HEK293 (cell line): ENCODE measurements around the gene EID3.

Source experiments
- KLF9 ChIP-seq: fragments of 450-650 bp; formaldehyde crosslinking; IDR thresholded peaks from 2 replicates; pipeline ENCODE4 v1.5.1; 2016; ENCODE audit warnings: missing biosample characterization, missing genetic modification characterization, low read depth
- YY1 ChIP-seq: fragments of 450-650 bp; formaldehyde crosslinking; IDR thresholded peaks from 2 replicates; pipeline ENCODE4 v1.5.1; 2018; ENCODE audit warnings: missing biosample characterization, missing genetic modification characterization
- ZNF114 ChIP-seq: fragments of 450-650 bp; formaldehyde crosslinking; IDR thresholded peaks from 2 replicates; pipeline ENCODE4 v1.5.0; 2017; ENCODE audit warnings: missing biosample characterization, missing genetic modification characterization
- ZNF266 ChIP-seq: fragments of 450-650 bp; formaldehyde crosslinking; IDR thresholded peaks from 2 replicates; pipeline ENCODE4 v1.5.1; 2016; ENCODE audit warnings: missing biosample characterization, missing genetic modification characterization, low read depth
- ZNF521 ChIP-seq: fragments of 450-650 bp; formaldehyde crosslinking; IDR thresholded peaks from 2 replicates; pipeline ENCODE4 v1.5.1; 2017; ENCODE audit warnings: missing biosample characterization, mild to moderate bottlenecking, missing genetic modification characterization
- ZNF747 ChIP-seq: fragments of 450-650 bp; formaldehyde crosslinking; IDR thresholded peaks from 2 replicates; pipeline ENCODE4 v1.5.1; 2016; ENCODE audit warnings: missing biosample characterization, missing genetic modification characterization
- TF ChIP-seq, protein P1 (sequence below): fragments of 450-650 bp; formaldehyde crosslinking; IDR thresholded peaks from 2 replicates; pipeline ENCODE4 v1.5.1; 2016; ENCODE audit warnings: missing biosample characterization, missing genetic modification characterization

DNA sequence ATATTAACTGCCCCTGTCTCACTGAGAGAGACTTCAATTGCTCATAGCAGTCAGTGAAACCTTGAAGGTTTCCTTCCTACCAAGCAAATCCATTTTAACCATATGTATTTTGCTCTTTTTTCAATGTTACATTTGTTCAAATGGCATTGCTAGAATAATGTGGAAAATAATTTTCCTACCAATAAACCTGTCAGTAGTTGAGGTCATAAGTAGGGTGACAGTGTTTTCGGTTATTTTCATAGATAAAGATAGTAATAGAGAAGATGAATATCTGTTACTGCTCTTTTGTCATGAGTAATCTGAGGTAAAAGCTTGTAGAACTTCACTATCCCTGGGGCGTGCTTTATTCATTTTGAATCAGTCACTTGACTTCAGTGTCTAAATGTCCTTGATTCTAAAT is 32.6 kb downstream of the EID3 start:
- TF ChIP-seq ZNF266: no peak
- TF ChIP-seq ZNF747 (tag by site-specific recombination): no peak
- TF ChIP-seq YY1: no peak
- TF ChIP-seq, protein P1, sequence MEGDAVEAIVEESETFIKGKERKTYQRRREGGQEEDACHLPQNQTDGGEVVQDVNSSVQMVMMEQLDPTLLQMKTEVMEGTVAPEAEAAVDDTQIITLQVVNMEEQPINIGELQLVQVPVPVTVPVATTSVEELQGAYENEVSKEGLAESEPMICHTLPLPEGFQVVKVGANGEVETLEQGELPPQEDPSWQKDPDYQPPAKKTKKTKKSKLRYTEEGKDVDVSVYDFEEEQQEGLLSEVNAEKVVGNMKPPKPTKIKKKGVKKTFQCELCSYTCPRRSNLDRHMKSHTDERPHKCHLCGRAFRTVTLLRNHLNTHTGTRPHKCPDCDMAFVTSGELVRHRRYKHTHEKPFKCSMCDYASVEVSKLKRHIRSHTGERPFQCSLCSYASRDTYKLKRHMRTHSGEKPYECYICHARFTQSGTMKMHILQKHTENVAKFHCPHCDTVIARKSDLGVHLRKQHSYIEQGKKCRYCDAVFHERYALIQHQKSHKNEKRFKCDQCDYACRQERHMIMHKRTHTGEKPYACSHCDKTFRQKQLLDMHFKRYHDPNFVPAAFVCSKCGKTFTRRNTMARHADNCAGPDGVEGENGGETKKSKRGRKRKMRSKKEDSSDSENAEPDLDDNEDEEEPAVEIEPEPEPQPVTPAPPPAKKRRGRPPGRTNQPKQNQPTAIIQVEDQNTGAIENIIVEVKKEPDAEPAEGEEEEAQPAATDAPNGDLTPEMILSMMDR (tag by site-specific recombination): no peak
- no peak for TF ChIP-seq KLF9 (tag by site-specific recombination)
- no peak for TF ChIP-seq ZNF114 (tag by site-specific recombination)
- no peak for TF ChIP-seq ZNF521 (tag by site-specific recombination)
